HepG2 (cell line): Measurements from ENCODE around the gene S100A13. TPM values are rescaled to one million over a fixed set of nuclear protein-coding genes. Genes with fewer than 3 reads are reported as not detected.
A peak's percentile ranks its signal among the peaks of the same experiment; 100 is the strongest.

Source experiments
- CEBPB ChIP-seq: IDR thresholded peaks from 2 replicates; pipeline ENCODE4 v1.6.1; 2011; ENCODE audit warnings: low read depth, low read length, improper control_type of control experiment, borderline replicate concordance
- IRX3 ChIP-seq: sonication (generic); formaldehyde crosslinking; IDR thresholded peaks from 2 replicates; pipeline ENCODE4 v1.8.1; 2023; ENCODE audit warnings: mild to moderate bottlenecking, low read depth, missing genetic modification reagents, borderline replicate concordance
- LCORL ChIP-seq, 2 experiments: fragments of 450-650 bp in 1 of 2; sonication (generic) in 1 of 2; formaldehyde crosslinking in 1 of 2; IDR thresholded peaks; 2 replicates each; pipeline versions ENCODE4 v1.5.0 to v1.6.1; 2017 to 2020; ENCODE audit warnings: antibody characterized with exemption in 1 of 2, missing genetic modification reagents in 1 of 2
- MYC ChIP-seq: sonication (generic); formaldehyde crosslinking; IDR thresholded peaks from 2 replicates; pipeline ENCODE4 v1.9.0; 2021; ENCODE audit warnings: missing genetic modification reagents, borderline replicate concordance
- RBAK ChIP-seq: sonication (generic); formaldehyde crosslinking; IDR thresholded peaks from 2 replicates; pipeline ENCODE4 v1.5.1; 2020; ENCODE audit warnings: mild to moderate bottlenecking, missing genetic modification reagents
- REL ChIP-seq: sonication (generic); formaldehyde crosslinking; conservative IDR thresholded peaks from 2 replicates; pipeline ENCODE4 v1.8.0; 2022; ENCODE audit warnings: mild to moderate bottlenecking, missing genetic modification reagents, moderate library complexity
- XBP1 ChIP-seq: sonication (generic); formaldehyde crosslinking; IDR thresholded peaks from 2 replicates; pipeline ENCODE4 v1.5.0; 2020; ENCODE audit warnings: missing genetic modification reagents
- ZNF430 ChIP-seq: sonication (generic); formaldehyde crosslinking; IDR thresholded peaks from 2 replicates; pipeline ENCODE4 v1.9.0; 2021; ENCODE audit warnings: mild to moderate bottlenecking, missing genetic modification reagents
- ZNF569 ChIP-seq: sonication (generic); formaldehyde crosslinking; IDR thresholded peaks from 2 replicates; pipeline ENCODE4 v1.5.0; 2020; ENCODE audit warnings: mild to moderate bottlenecking, missing genetic modification reagents, moderate library complexity, borderline replicate concordance
- ZNF713 ChIP-seq: sonication (generic); formaldehyde crosslinking; IDR thresholded peaks from 2 replicates; pipeline ENCODE4 v1.4.0; 2020; ENCODE audit warnings: mild to moderate bottlenecking, missing genetic modification reagents
- ZNF83 ChIP-seq: sonication (generic); formaldehyde crosslinking; IDR thresholded peaks from 2 replicates; pipeline ENCODE4 v1.4.0; 2020; ENCODE audit warnings: missing genetic modification reagents, mild to moderate bottlenecking, borderline replicate concordance
- ZSCAN29 ChIP-seq: sonication (generic); formaldehyde crosslinking; conservative IDR thresholded peaks from 2 replicates; pipeline ENCODE4 v1.4.0; 2020; ENCODE audit warnings: mild to moderate bottlenecking, missing genetic modification reagents
- polyA plus RNA-seq, 8 experiments: library from polyadenylated mRNA; depleted of rRNA in 3 of 8; stranded (reverse) in 7 of 8; unstranded in 1 of 8; fragments of >200 nt; fragmentation: Illumina TruSeq in 4 of 8; extraction: Trizol in 4 of 8; gene quantifications; 2 replicates each; pipeline versions ENCODE4 v1.2.1 to v1.2.3, GENCODE V29; 2011 to 2016; ENCODE audit warnings: low read depth in 4 of 8, missing spikeins in 1 of 8, mixed read lengths in 1 of 8; ENCODE audit not compliant: insufficient read depth in 1 of 8
- total RNA-seq, 5 experiments: library from RNA; depleted of rRNA; stranded (reverse); fragments of >200 nt; fragmentation: Illumina TruSeq; extraction: Trizol; gene quantifications; 2 replicates each; pipeline ENCODE4 v1.2.3, GENCODE V29; 2016; ENCODE audit warnings: low read depth in 1 of 5
- TF ChIP-seq, protein P1 (sequence below), 2 experiments: fragments of 450-650 bp in 1 of 2; sonication (generic) in 1 of 2; formaldehyde crosslinking in 1 of 2; IDR thresholded peaks; 2 replicates each; pipeline versions ENCODE4 v1.6.1 to v1.8.0; 2016 to 2022; ENCODE audit warnings: antibody characterized with exemption in 1 of 2, mild to moderate bottlenecking in 1 of 2, missing genetic modification reagents in 1 of 2
- TF ChIP-seq, protein P2 (sequence below): sonication (generic); formaldehyde crosslinking; IDR thresholded peaks from 2 replicates; pipeline ENCODE4 v1.8.1; 2022; ENCODE audit warnings: mild to moderate bottlenecking, missing genetic modification reagents
- TF ChIP-seq, protein P3 (sequence below): sonication (generic); formaldehyde crosslinking; IDR thresholded peaks from 2 replicates; pipeline ENCODE4 v1.4.0; 2020; ENCODE audit warnings: missing genetic modification reagents

S100A13 gene
- total and polyA plus RNA-seq, 2 of the 13 experiments (the other 11 are each of a cell fraction or from before 2014, with no cell fraction given), result 89.5 to 172 TPM

DNA sequence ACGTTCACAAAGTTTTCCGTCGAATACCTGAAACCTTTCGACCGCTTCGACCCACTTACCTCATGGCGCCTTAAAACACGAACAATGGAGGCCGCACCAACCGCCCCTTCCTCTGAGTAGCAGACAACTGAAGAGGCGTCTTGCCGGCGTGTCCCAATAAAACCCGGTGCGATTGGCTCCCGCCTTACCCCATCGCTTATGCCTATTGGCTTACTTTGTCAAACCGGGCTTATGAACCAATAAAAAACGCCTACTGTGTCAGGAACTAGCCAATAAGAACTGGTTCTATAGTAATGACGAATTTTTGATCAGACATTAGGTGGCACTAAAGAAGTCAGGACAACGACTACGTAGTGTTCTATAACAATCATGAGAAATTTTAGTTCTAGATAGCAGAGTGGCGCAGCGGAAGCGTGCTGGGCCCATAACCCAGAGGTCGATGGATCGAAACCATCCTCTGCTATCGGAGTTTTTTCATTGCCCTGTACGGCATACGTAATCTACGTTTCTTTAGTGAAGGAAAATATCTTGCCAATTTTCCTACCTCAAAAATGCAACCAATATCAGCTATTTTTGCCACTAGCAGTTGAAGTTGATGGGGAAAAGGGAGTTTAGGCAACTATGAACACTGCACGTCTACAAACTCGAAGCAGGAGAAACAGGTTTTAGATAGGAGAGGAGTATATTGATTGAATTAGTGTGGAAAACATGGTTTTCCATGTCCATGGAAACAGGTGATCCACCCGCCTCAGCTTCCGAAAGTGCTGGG, 43.7 kb upstream of the S100A13 start, which contains the start of gene ILF2 (continued):
- TF ChIP-seq IRX3 (CRISPR knock-in tag) (no peak), ZNF713 (CRISPR knock-in tag) (no peak), LCORL (IDR thresholded peaks at IDR 0.05) (no peak), LCORL (CRISPR knock-in tag; IDR thresholded peaks at IDR 0.05) (peak; percentile 50; the same call in 1 of the 2 replicates), REL (CRISPR knock-in tag) (no peak), MYC (CRISPR knock-in tag) (peak; percentile 91), ZSCAN29 (CRISPR knock-in tag) (no peak), XBP1 (CRISPR knock-in tag) (no peak), RBAK (no peak), ZNF83 (CRISPR knock-in tag) (no peak), ZNF430 (CRISPR knock-in tag) (peak; percentile 11; the same call in 1 of the 2 replicates), CEBPB (no peak), ZNF569 (CRISPR knock-in tag) (no peak)
- TF ChIP-seq, protein P1, sequence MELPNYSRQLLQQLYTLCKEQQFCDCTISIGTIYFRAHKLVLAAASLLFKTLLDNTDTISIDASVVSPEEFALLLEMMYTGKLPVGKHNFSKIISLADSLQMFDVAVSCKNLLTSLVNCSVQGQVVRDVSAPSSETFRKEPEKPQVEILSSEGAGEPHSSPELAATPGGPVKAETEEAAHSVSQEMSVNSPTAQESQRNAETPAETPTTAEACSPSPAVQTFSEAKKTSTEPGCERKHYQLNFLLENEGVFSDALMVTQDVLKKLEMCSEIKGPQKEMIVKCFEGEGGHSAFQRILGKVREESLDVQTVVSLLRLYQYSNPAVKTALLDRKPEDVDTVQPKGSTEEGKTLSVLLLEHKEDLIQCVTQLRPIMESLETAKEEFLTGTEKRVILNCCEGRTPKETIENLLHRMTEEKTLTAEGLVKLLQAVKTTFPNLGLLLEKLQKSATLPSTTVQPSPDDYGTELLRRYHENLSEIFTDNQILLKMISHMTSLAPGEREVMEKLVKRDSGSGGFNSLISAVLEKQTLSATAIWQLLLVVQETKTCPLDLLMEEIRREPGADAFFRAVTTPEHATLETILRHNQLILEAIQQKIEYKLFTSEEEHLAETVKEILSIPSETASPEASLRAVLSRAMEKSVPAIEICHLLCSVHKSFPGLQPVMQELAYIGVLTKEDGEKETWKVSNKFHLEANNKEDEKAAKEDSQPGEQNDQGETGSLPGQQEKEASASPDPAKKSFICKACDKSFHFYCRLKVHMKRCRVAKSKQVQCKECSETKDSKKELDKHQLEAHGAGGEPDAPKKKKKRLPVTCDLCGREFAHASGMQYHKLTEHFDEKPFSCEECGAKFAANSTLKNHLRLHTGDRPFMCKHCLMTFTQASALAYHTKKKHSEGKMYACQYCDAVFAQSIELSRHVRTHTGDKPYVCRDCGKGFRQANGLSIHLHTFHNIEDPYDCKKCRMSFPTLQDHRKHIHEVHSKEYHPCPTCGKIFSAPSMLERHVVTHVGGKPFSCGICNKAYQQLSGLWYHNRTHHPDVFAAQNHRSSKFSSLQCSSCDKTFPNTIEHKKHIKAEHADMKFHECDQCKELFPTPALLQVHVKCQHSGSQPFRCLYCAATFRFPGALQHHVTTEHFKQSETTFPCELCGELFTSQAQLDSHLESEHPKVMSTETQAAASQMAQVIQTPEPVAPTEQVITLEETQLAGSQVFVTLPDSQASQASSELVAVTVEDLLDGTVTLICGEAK (IDR thresholded peaks at IDR 0.05), result 0 out of 2 replicates have a peak, but pooled peaks have one; percentile 16
- TF ChIP-seq, protein P1 (CRISPR knock-in tag; IDR thresholded peaks at IDR 0.05), result peak; percentile 36; the same call in 1 of the 2 replicates
- TF ChIP-seq, protein P2, sequence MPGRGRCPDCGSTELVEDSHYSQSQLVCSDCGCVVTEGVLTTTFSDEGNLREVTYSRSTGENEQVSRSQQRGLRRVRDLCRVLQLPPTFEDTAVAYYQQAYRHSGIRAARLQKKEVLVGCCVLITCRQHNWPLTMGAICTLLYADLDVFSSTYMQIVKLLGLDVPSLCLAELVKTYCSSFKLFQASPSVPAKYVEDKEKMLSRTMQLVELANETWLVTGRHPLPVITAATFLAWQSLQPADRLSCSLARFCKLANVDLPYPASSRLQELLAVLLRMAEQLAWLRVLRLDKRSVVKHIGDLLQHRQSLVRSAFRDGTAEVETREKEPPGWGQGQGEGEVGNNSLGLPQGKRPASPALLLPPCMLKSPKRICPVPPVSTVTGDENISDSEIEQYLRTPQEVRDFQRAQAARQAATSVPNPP, result no peak; the same call in 1 of the 2 replicates
- TF ChIP-seq, protein P3, sequence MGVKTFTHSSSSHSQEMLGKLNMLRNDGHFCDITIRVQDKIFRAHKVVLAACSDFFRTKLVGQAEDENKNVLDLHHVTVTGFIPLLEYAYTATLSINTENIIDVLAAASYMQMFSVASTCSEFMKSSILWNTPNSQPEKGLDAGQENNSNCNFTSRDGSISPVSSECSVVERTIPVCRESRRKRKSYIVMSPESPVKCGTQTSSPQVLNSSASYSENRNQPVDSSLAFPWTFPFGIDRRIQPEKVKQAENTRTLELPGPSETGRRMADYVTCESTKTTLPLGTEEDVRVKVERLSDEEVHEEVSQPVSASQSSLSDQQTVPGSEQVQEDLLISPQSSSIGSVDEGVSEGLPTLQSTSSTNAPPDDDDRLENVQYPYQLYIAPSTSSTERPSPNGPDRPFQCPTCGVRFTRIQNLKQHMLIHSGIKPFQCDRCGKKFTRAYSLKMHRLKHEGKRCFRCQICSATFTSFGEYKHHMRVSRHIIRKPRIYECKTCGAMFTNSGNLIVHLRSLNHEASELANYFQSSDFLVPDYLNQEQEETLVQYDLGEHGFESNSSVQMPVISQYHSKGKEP (CRISPR knock-in tag), result no peak
